Endothelial cell of umbilical vein (primary cell): ENCODE measurements around the gene SOAT1. TPM values are rescaled to one million over a fixed set of nuclear protein-coding genes. Genes with fewer than 3 reads are reported as not detected.

ENCODE experiments used
- BruUV-seq: library from RNA; stranded (reverse); fragments of 400-500 nt; replicated peaks from 2 replicates; lab custom pipeline; 2021; lab: Mats Ljungman, UMichigan
- CTCF ChIA-PET: fragments of 300-600, 350-600 bp; sonication (Branson Sonifier 250); formaldehyde crosslinking; loops from one replicate; lab custom pipeline; 2021; ENCODE audit warnings: antibody characterized with exemption, inconsistent platforms; lab: Charles Lee
- POLR2A ChIA-PET: fragments of 300-600, 350-600 bp; sonication (Branson Sonifier 250); formaldehyde crosslinking; loops from one replicate; lab custom pipeline; 2021; ENCODE audit warnings: antibody characterized with exemption, inconsistent platforms; lab: Charles Lee
- DNase-seq: peaks from one replicate; pipeline ENCODE4 v3.0.0-alpha.2; 2011; ENCODE audit warnings: low read depth, low spot score
- FAIRE-seq: peaks from 2 replicates; lab custom pipeline; 2011; peaks lifted over from hg19 to GRCh38; lab: Jason Lieb, UNC
- H2AFZ ChIP-seq: 2 replicates; pipeline ENCODE4 v1.6.0; 2012; ENCODE audit warnings: low read depth, low read length, control low read depth, inconsistent platforms
- H3K27ac ChIP-seq: 2 replicates; pipeline ENCODE4 v1.5.1; 2011; ENCODE audit warnings: low read depth, mild to moderate bottlenecking, control low read depth, low read length, moderate library complexity; ENCODE audit not compliant: insufficient read depth
- H3K27me3 ChIP-seq, 2 experiments: 2 replicates each; pipeline versions ENCODE4 v1.6.0 to v1.6.1; 2011; ENCODE audit warnings: low read length in 2 of 2, mixed read lengths in 1 of 2; ENCODE audit not compliant: control insufficient read depth in 2 of 2, insufficient read depth in 2 of 2
- H3K36me3 ChIP-seq, 2 experiments: 2 replicates in 1 of 2; 3 replicates in 1 of 2; pipeline ENCODE4 v1.5.1; 2011; ENCODE audit warnings: low read length in 2 of 2, mild to moderate bottlenecking in 1 of 2, moderate library complexity in 1 of 2; ENCODE audit not compliant: control insufficient read depth in 2 of 2, insufficient read depth in 2 of 2; ENCODE audit errors: extremely low read depth in 1 of 2
- H3K4me1 ChIP-seq: 3 replicates; pipeline ENCODE4 v1.5.1; 2011; ENCODE audit warnings: mild to moderate bottlenecking, low read length; ENCODE audit not compliant: control insufficient read depth, insufficient read depth; ENCODE audit errors: extremely low read depth
- H3K4me2 ChIP-seq: 2 replicates; pipeline ENCODE4 v1.6.1; 2011; ENCODE audit warnings: low read length, control low read depth, mixed read lengths; ENCODE audit not compliant: insufficient read depth
- H3K4me3 ChIP-seq, 3 experiments: fragments of 200-600 bp in 1 of 3; sonication (generic), shearing (Covaris generic) in 1 of 3; replicated peaks in 1 of 3; 2 replicates each; pipeline ENCODE4 v1.5.1; 2011 to 2016; ENCODE audit warnings: control low read depth in 3 of 3, low read length in 3 of 3, mild to moderate bottlenecking in 2 of 3, inconsistent platforms in 1 of 3, low read depth in 1 of 3, moderate library complexity in 1 of 3; ENCODE audit not compliant: insufficient read depth in 1 of 3
- H3K79me2 ChIP-seq: 2 replicates; pipeline ENCODE4 v1.6.0; 2012; ENCODE audit warnings: low read length, inconsistent platforms; ENCODE audit not compliant: control insufficient read depth, insufficient read depth
- H3K9ac ChIP-seq: replicated peaks from 2 replicates; pipeline ENCODE3; 2011; ENCODE audit warnings: low read length, control low read depth; ENCODE audit not compliant: insufficient read depth; ENCODE audit errors: extremely low read depth
- H3K9me1 ChIP-seq: replicated peaks from 3 replicates; pipeline ENCODE4 v1.6.0; 2011; ENCODE audit warnings: mild to moderate bottlenecking, low read length; ENCODE audit not compliant: control insufficient read depth, insufficient read depth; ENCODE audit errors: extremely low read depth
- H3K9me3 ChIP-seq: replicated peaks from 2 replicates; pipeline ENCODE4 v1.5.1; 2012; ENCODE audit warnings: low read length, inconsistent platforms; ENCODE audit not compliant: control insufficient read depth, insufficient read depth
- H4K20me1 ChIP-seq: replicated peaks from 2 replicates; pipeline ENCODE3; 2011; ENCODE audit warnings: mild to moderate bottlenecking, low read length; ENCODE audit not compliant: control insufficient read depth, insufficient read depth; ENCODE audit errors: extremely low read depth
- CTCF ChIP-seq, 2 donors: IDR thresholded peaks; 1 replicate in 1 of 2; 2 replicates in 1 of 2; pipeline ENCODE4 v1.5.1; 2011; ENCODE audit warnings: low read length in 2 of 2, mild to moderate bottlenecking in 2 of 2, moderate library complexity in 2 of 2, control low read depth in 1 of 2, inconsistent platforms in 1 of 2, low read depth in 1 of 2; ENCODE audit not compliant: insufficient read depth in 1 of 2; ENCODE audit errors: extremely low read depth in 1 of 2
- EZH2 ChIP-seq: IDR thresholded peaks from 2 replicates; pipeline ENCODE4 v1.6.1; 2012; ENCODE audit warnings: borderline replicate concordance, low read depth, mild to moderate bottlenecking, moderate library complexity, low read length, inconsistent platforms; ENCODE audit not compliant: severe bottlenecking
- FOS ChIP-seq: IDR thresholded peaks from 2 replicates; pipeline ENCODE4 v1.6.1; 2011; ENCODE audit warnings: mild to moderate bottlenecking, low read length, moderate library complexity, borderline replicate concordance; ENCODE audit not compliant: insufficient read depth
- GATA2 ChIP-seq: IDR thresholded peaks from 2 replicates; pipeline ENCODE4 v1.7.0; 2011; ENCODE audit warnings: low read depth, mild to moderate bottlenecking, moderate library complexity, mixed read lengths, low read length; ENCODE audit not compliant: insufficient read length, insufficient read depth
- JUN ChIP-seq: IDR thresholded peaks from 2 replicates; pipeline ENCODE4 v1.6.1; 2011; ENCODE audit warnings: borderline replicate concordance, low read depth; ENCODE audit not compliant: insufficient read length, insufficient read depth
- MAX ChIP-seq: IDR thresholded peaks from 2 replicates; pipeline ENCODE4 v1.6.1; 2011; ENCODE audit not compliant: insufficient read depth, insufficient read length
- MYC ChIP-seq: IDR thresholded peaks from one replicate; pipeline ENCODE4 v1.6.1; 2011; ENCODE audit warnings: mild to moderate bottlenecking, low read depth, low read length
- POLR2A ChIP-seq: IDR thresholded peaks from 2 replicates; pipeline ENCODE4 v1.6.1; 2012; ENCODE audit warnings: low read depth, mild to moderate bottlenecking, control low read depth, low read length
- POLR2AphosphoS5 ChIP-seq: IDR thresholded peaks from 2 replicates; pipeline ENCODE4 v1.6.1; 2012; ENCODE audit warnings: low read depth, mild to moderate bottlenecking, control low read depth, low read length, moderate library complexity; ENCODE audit not compliant: insufficient read depth
- dilution Hi-C: fragments of 300-500 bp; cut with MboI; formaldehyde crosslinking; loops from one replicate; pipeline ENCODE4 v1.15.0; 2019; ENCODE audit warnings: low sequenced_read_pairs; ENCODE audit not compliant: extremely low pct_ligation_motif_present
- intact Hi-C: fragments of 100-400 bp; cut with micrococcal nuclease; formaldehyde crosslinking; loops from one replicate; pipeline ENCODE4 v1.10.0; 2022
- polyA plus RNA-seq, 4 experiments: library from polyadenylated mRNA; depleted of rRNA in 3 of 4; stranded (reverse) in 3 of 4; unstranded in 1 of 4; fragments of >200 nt; gene quantifications; 2 replicates each; pipeline versions ENCODE4 v1.2.1 to v1.2.3, GENCODE V29; 2011 to 2012; ENCODE audit warnings: missing spikeins in 1 of 4
- total RNA-seq: library from RNA; stranded (reverse); gene quantifications from 2 replicates; pipeline ENCODE4 v1.2.3, GENCODE V29; 2021

The SOAT1 gene
- total and polyA plus RNA-seq, 2 donors (not counting 3 experiments of a cell fraction or from before 2014, with no cell fraction given), result 14.0 to 38.2 TPM

GRCh38 chr1:179327679-179328078, 34.1 kb downstream of the SOAT1 start:
- dilution Hi-C loops, result no loop called here
- no peak overlapping the region for H3K4me3 ChIP-seq
- H3K9me1 ChIP-seq, result no peaks in the 10 kb centered on the region
- no TSS peak for BruUV-seq
- TF ChIP-seq POLR2A (no peak), POLR2AphosphoS5 (no peak)
- intact Hi-C loops, result no loop called here
- CTCF ChIA-PET, result no interaction called here
- H3K27me3 ChIP-seq, result no peaks in the 10 kb centered on the region
- peaks cover 3% of the 10 kb centered on the region for H3K4me1 ChIP-seq
- H3K36me3 ChIP-seq, result no peaks in the 10 kb centered on the region
- POLR2A ChIA-PET, result no interaction called here
- no peak overlapping the region for H3K9ac ChIP-seq
- H3K4me2 ChIP-seq, result no peak overlapping the region
- FAIRE-seq (no peak), DNase-seq (no peak)
- no peak overlapping the region for H3K27ac ChIP-seq
- H3K79me2 ChIP-seq, result no peaks in the 10 kb centered on the region
- H3K9me3 ChIP-seq, result no peaks in the 10 kb centered on the region
- no peak overlapping the region for H2AFZ ChIP-seq
- H4K20me1 ChIP-seq, result no peaks in the 10 kb centered on the region

GRCh38 chr1:179329862-179330261, 36.3 kb downstream of the SOAT1 start:
- Histone ChIP-seq H3K4me3 (no peak overlapping the region), H2AFZ (no peak overlapping the region), H3K27ac (no peak overlapping the region), H3K79me2 (no peaks in the 10 kb centered on the region), H3K4me2 (no peak overlapping the region), H3K9ac (no peak overlapping the region), H3K4me1 (peaks cover 3% of the 10 kb centered on the region), H3K9me1 (no peaks in the 10 kb centered on the region), H3K9me3 (no peaks in the 10 kb centered on the region), H3K27me3 (no peaks in the 10 kb centered on the region), H3K36me3 (no peaks in the 10 kb centered on the region), H4K20me1 (no peaks in the 10 kb centered on the region)
- TF ChIP-seq POLR2AphosphoS5 (no peak), MAX (no peak), GATA2 (no peak), POLR2A (no peak), JUN (no peak), FOS (no peak), EZH2 (no peak), MYC (no peak), CTCF (IDR thresholded peaks at IDR 0.05; ENCODE audit: extremely low read depth in 1 of 2, insufficient read depth in 1 of 2, low read depth in 1 of 2, low read length in 2 of 2) (no peak)
- CTCF ChIA-PET, result no interaction called here
- no peak for DNase-seq
- POLR2A ChIA-PET, result no interaction called here
- dilution Hi-C loops, result no loop called here
- intact Hi-C loops, result no loop called here
- no TSS peak for BruUV-seq
- FAIRE-seq, result no peak
